Measurements from ENCODE around the gene TH. TPM values are rescaled to one million over a fixed set of nuclear protein-coding genes. Genes with fewer than 3 reads are reported as not detected.

TH gene
- polyA plus RNA-seq, 1 donor from 2014 or later = 3.6 TPM

- Histone ChIP-seq H2AFZ (ENCODE audit: low read depth, low read length) (no peak overlapping the region), H3K4me2 (ENCODE audit: low read length) (no peak overlapping the region), H3K4me3 (ENCODE audit: low read length) (no peak overlapping the region), H3K9me3 (ENCODE audit: low read length) (no peaks in the 10 kb centered on the region), H3K36me3 (ENCODE audit: insufficient read depth, low read length) (no peaks in the 10 kb centered on the region), H3K9ac (ENCODE audit: low read length) (no peak overlapping the region), H3K27me3 (ENCODE audit: insufficient read depth, low read depth, low read length) (no peaks in the 10 kb centered on the region), H3K27ac (ENCODE audit: low read length) (no peak overlapping the region), H4K20me1 (ENCODE audit: insufficient read depth) (no peaks in the 10 kb centered on the region), H3K9me2 (ENCODE audit: insufficient read depth, low read length) (no peaks in the 10 kb centered on the region), H3F3A (ENCODE audit: insufficient read depth, low read length, poor library complexity, severe bottlenecking) (no peaks in the 10 kb centered on the region), H3K79me2 (replicated peaks; ENCODE audit: insufficient read depth, low read length) (no peaks in the 10 kb centered on the region)
- TF ChIP-seq TAF1 (IDR thresholded peaks at IDR 0.05; ENCODE audit: low read depth) (no peak), RAD21 (conservative IDR thresholded peaks at IDR 0.05) (no peak), EZH2 (IDR thresholded peaks at IDR 0.05; ENCODE audit: borderline replicate concordance, insufficient read depth, low read length, poor library complexity, severe bottlenecking) (no peak), MXI1 (conservative IDR thresholded peaks at IDR 0.05; ENCODE audit: poor library complexity, severe bottlenecking) (no peak), SMC3 (conservative IDR thresholded peaks at IDR 0.05; ENCODE audit: poor library complexity) (no peak)
Measured at GRCh38 chr11:2203440-2204259, 32.0 kb upstream of the TH start.

DNA sequence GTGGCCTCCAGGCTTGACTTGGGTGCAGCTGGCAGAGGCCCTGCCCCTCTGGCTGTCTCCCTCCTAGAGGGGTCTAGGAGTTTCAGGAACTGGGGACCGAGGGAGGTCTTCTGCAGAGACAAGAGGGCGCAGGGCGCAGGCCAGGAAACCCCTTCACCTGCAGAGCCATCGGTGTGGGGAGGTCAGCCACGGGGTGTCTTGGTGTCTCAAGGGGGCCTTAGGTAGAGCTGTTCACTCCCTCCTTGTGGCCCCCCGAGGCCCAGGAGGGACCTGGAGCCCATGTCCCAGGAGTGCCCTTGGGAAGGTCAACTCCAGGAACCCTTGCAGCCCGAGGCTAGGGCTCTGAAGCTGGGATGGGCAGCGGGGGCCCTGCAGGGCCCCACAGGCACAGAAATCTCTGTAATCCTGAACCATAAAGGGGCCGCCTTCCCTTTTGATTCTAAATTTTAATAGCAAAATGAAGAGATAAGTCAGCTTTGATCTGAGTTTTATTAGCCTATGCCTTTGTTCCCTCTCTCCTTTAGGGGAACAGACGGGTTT, 31.4 kb upstream of the TH start:
- Histone ChIP-seq H3K9ac (ENCODE audit: low read length) (no peak overlapping the region), H3K4me3 (ENCODE audit: low read length) (no peak overlapping the region), H3K27ac (ENCODE audit: low read length) (no peak overlapping the region), H3F3A (ENCODE audit: insufficient read depth, low read length, poor library complexity, severe bottlenecking) (no peaks in the 10 kb centered on the region), H3K36me3 (ENCODE audit: insufficient read depth, low read length) (no peaks in the 10 kb centered on the region), H3K9me3 (ENCODE audit: low read length) (no peaks in the 10 kb centered on the region), H3K4me2 (ENCODE audit: low read length) (no peak overlapping the region), H3K9me2 (ENCODE audit: insufficient read depth, low read length) (no peaks in the 10 kb centered on the region), H3K79me2 (replicated peaks; ENCODE audit: insufficient read depth, low read length) (no peaks in the 10 kb centered on the region), H2AFZ (ENCODE audit: low read depth, low read length) (no peak overlapping the region), H3K27me3 (ENCODE audit: insufficient read depth, low read depth, low read length) (no peaks in the 10 kb centered on the region), H4K20me1 (ENCODE audit: insufficient read depth) (no peaks in the 10 kb centered on the region)
- TF ChIP-seq SMC3 (conservative IDR thresholded peaks at IDR 0.05; ENCODE audit: poor library complexity) = no peak
- no peak for TF ChIP-seq TAF1 (IDR thresholded peaks at IDR 0.05; ENCODE audit: low read depth)
- TF ChIP-seq REST (IDR thresholded peaks at IDR 0.05; ENCODE audit: borderline replicate concordance) = no peak
- no peak for TF ChIP-seq EZH2 (IDR thresholded peaks at IDR 0.05; ENCODE audit: borderline replicate concordance, insufficient read depth, low read length, poor library complexity, severe bottlenecking)
- no peak for TF ChIP-seq RAD21 (conservative IDR thresholded peaks at IDR 0.05)
- TF ChIP-seq MXI1 (conservative IDR thresholded peaks at IDR 0.05; ENCODE audit: poor library complexity, severe bottlenecking) = no peak
- no peak for TF ChIP-seq CTCF (IDR thresholded peaks at IDR 0.05; ENCODE audit: poor library complexity, severe bottlenecking)
- TF ChIP-seq EP300 (conservative IDR thresholded peaks at IDR 0.05; ENCODE audit: poor library complexity, severe bottlenecking) = no peak
- TF ChIP-seq POLR2AphosphoS5 (IDR thresholded peaks at IDR 0.05) = no peak
